A673 (cell line): ENCODE measurements around the gene SLC22A3.

ENCODE experiments used
- CTCF ChIP-seq: fragments of 300-800, 200-600 bp; sonication (generic); conservative IDR thresholded peaks from 2 replicates; pipeline ENCODE4 v1.5.1; 2017; ENCODE audit warnings: low read depth, mild to moderate bottlenecking, antibody characterized with exemption, low read length, moderate library complexity, mixed read lengths
- EZH2 ChIP-seq: fragments of 200-600 bp; sonication (generic); IDR thresholded peaks from 2 replicates; pipeline ENCODE4 v1.6.1; 2017; ENCODE audit warnings: borderline replicate concordance, low read depth, mild to moderate bottlenecking, mixed read lengths, antibody characterized with exemption, low read length; ENCODE audit not compliant: poor library complexity, severe bottlenecking

- TF ChIP-seq CTCF: no peak
- no peak for TF ChIP-seq EZH2
Measured at GRCh38 chr6:160388922-160389321, 40.7 kb downstream of the SLC22A3 start.
